ENCODE measurements around the gene TMEM50B.

The TMEM50B gene

DNA sequence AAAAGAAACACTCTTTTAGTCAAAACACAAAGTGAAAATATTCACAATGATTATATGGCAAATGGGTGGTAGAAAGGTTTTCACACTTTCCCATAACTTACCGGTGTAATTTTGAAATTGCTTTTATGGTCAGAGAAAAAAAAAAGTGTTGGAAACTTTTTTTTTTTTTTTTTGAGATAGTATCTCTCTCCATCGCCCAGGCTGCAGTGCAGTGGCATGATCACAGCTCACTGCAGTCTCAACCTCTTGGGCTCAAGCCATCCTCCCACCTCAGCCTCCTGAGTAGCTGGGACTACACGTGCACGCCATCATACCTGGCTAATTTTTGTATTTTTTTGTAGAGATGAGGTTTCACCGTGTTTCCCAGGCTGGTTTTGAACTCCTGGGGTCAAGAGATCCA is 73.3 kb downstream of the TMEM50B start:
- H3K4me3 ChIP-seq: no peak overlapping the region
- intact Hi-C loops (cut with DNase I; ENCODE audit: low total_unique reads): no loop called here
- H3K4me1 ChIP-seq: peaks cover 0 to 53% (median 27%) of the 10 kb centered on the region in 4 donors
- no peak for TF ChIP-seq CTCF (IDR thresholded peaks at IDR 0.05)
- H3K27ac ChIP-seq: no peak overlapping the region
- H3K27me3 ChIP-seq: no peaks in the 10 kb centered on the region
- no peak for DNase-seq
- H3K9me3 ChIP-seq: no peaks in the 10 kb centered on the region
- peaks cover 0 to 9% (median 9%) of the 10 kb centered on the region in 3 donors for H3K36me3 ChIP-seq

- intact Hi-C loops (cut with DNase I; ENCODE audit: low total_unique reads): loop anchor here (5.0 kb wide), 1 partner anchor 33 kb away; no protein-coding TSS in a partner anchor
- Histone ChIP-seq H3K27ac (peak overlapping the region; percentile 91 to 96), H3K4me1 (peaks cover 0 to 46% (median 22%) of the 10 kb centered on the region in 4 donors), H3K4me3 (peak overlapping the region; percentile 65 to 81), H3K27me3 (no peaks in the 10 kb centered on the region), H3K36me3 (no peaks in the 10 kb centered on the region), H3K9me3 (no peaks in the 10 kb centered on the region)
- no peak for TF ChIP-seq CTCF (IDR thresholded peaks at IDR 0.05)
- peak; percentile 49 to 80 for DNase-seq
Measured at GRCh38 chr21:33403786-33404585, 75.8 kb downstream of the TMEM50B start.

- TF ChIP-seq CTCF (IDR thresholded peaks at IDR 0.05): no peak
- H3K36me3 ChIP-seq: no peaks in the 10 kb centered on the region
- H3K4me1 ChIP-seq: peaks cover 0 to 46% (median 22%) of the 10 kb centered on the region in 4 donors
- H3K27me3 ChIP-seq: no peaks in the 10 kb centered on the region
- H3K4me3 ChIP-seq: peak within 1 kb of the TSS; percentile 65 to 81
- intact Hi-C loops (cut with DNase I; ENCODE audit: low total_unique reads): loop anchor here (5.0 kb wide), 1 partner anchor 34 kb away; no protein-coding TSS in a partner anchor
- DNase-seq: peak in 1 of 2 donors; percentile 71
- H3K9me3 ChIP-seq: no peaks in the 10 kb centered on the region
- peak within 1 kb of the TSS; percentile 91 to 96 for H3K27ac ChIP-seq
Measured at GRCh38 chr21:33403128-33403785, 76.5 kb downstream of the TMEM50B start, which contains the start of gene IFNGR2. Gene IFNGR2, plus strand, starts transcription at chr21:33403413. Its CDS starts 131 bp downstream, at chr21:33403544.

- peak overlapping the region; percentile 65 to 81 for H3K4me3 ChIP-seq
- no peaks in the 10 kb centered on the region for H3K27me3 ChIP-seq
- no peaks in the 10 kb centered on the region for H3K9me3 ChIP-seq
- no peaks in the 10 kb centered on the region for H3K36me3 ChIP-seq
- intact Hi-C loops (cut with DNase I; ENCODE audit: low total_unique reads): loop anchor here (5.0 kb wide), 1 partner anchor 35 kb away; no protein-coding TSS in a partner anchor
- peaks cover 0 to 43% (median 20%) of the 10 kb centered on the region in 4 donors for H3K4me1 ChIP-seq
- H3K27ac ChIP-seq: peak overlapping the region; percentile 91 to 96
- peak; percentile 75 to 90 for DNase-seq
- TF ChIP-seq CTCF (IDR thresholded peaks at IDR 0.05): no peak
Measured at GRCh38 chr21:33402001-33402979, 77.5 kb downstream of the TMEM50B start.

- Histone ChIP-seq H3K4me3 (no peak overlapping the region), H3K27me3 (no peaks in the 10 kb centered on the region), H3K27ac (no peak overlapping the region), H3K9me3 (no peaks in the 10 kb centered on the region), H3K36me3 (no peaks in the 10 kb centered on the region), H3K4me1 (peaks cover 0 to 43% (median 23%) of the 10 kb centered on the region in 4 donors)
- TF ChIP-seq CTCF (IDR thresholded peaks at IDR 0.05): no peak
- no peak for DNase-seq
- intact Hi-C loops (cut with DNase I; ENCODE audit: low total_unique reads): loop anchor here (5.0 kb wide), 1 partner anchor 36 kb away; no protein-coding TSS in a partner anchor
Measured at GRCh38 chr21:33401630-33401992, 78.2 kb downstream of the TMEM50B start.

All from tibial artery (tissue), 4 donors.